Hindlimb muscle (tissue), 1 donor: Measurements from ENCODE around the gene DEDD2. TPM values are rescaled to one million over a fixed set of nuclear protein-coding genes. Genes with fewer than 3 reads are reported as not detected.
A peak's percentile ranks its signal among the peaks of the same experiment; 100 is the strongest.

Source experiments
- DNase-seq: peaks from one replicate; pipeline ENCODE4 v3.0.0-alpha.2; 2013
- polyA plus RNA-seq: library from polyadenylated mRNA; unstranded; fragments of 120-200 nt; gene quantifications from one replicate; pipeline ENCODE4 v1.2.1, GENCODE V29; 2013; ENCODE audit not compliant: insufficient read length

Gene DEDD2
- polyA plus RNA-seq, 1 donor: 16.6 TPM

DNA sequence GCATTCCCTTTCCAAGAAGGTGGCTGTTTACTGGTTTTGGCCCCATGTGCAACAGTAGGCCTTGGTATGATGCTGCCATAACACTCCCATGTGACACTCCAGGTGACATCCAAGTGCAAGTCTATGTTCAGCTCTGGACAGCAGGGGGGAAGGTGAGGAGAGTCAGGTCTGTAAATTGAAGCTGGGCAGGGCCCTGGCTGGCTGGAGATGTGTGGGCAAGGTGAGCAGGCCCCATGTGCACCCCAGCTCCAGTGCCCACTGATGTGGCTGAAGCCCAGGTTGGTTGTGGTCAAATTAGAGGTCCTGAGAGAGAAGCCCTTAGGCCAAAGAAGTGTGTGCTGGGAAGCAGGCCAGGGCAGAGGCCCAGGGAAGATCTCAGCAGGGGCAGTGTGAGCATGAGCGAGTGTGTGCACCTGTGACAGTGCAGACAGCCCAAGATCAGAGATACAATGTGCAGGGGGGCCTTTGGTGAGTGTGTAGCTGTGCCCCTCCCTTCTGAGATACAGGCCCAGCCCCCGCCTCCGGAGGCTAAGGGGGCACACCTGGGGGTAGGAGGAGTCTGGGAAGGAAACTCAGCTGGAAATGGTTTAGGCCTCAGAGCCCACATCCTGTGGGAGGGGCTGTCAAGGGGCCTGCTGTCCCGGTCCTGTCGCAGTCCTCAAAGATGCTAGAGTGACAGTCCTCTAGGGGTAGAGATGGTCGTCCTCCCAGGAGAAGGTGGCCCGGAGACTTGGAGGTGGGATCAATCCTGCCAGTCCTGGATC is 18.6 kb downstream of the DEDD2 start:
- DNase-seq: no peak

DNA sequence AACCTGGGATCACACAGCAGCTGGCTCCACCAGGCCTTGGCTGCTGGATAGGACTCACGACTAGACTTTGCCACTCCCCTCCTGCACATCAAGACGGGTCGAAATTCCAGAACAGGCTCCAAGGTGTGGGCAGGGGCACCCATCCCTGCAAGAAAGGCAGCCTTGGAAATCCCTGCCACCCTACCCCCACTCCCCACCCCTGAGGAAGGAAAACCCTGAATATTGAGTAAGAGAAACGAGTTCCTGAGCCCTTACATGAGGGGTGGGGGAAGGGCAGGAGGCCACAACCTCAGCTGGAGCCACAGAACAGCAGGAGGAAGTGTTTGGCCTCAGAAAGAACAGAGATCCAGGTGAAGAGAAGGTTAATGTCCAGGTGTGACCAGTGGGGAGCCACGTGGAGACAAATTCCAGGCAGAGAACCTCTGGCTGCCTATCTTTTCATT is 20.1 kb downstream of the DEDD2 start:
- DNase-seq: no peak

GRCh38 chr19:42196011-42197001 is 21.2 kb downstream of the DEDD2 start:
- no peak for DNase-seq

DNA sequence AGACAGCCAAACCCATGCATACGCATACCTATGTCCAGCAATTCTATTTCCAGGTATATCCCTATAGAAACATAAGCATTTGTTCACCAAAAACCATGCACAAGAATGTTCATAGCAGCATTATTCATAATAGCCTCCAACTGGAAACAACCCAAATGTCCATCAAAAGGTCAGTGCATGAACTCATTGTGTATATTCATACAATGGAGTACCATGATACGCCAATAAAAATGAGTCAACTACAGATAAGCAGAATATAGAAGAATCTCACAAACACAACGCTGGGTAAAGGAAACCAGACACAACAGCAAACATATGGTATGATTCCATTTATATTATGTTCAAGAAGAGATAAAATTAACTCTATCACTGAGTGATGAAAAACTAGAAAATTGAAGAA is 23.8 kb downstream of the DEDD2 start:
- no peak for DNase-seq

GRCh38 chr19:42193294-42193693 is 24.2 kb downstream of the DEDD2 start:
- DNase-seq: no peak

- DNase-seq: no peak
These were observed 25.6 kb downstream of the DEDD2 start for GRCh38 chr19:42191855-42192254.

GRCh38 chr19:42191330-42191729 is 26.1 kb downstream of the DEDD2 start:
- DNase-seq: no peak

DNA sequence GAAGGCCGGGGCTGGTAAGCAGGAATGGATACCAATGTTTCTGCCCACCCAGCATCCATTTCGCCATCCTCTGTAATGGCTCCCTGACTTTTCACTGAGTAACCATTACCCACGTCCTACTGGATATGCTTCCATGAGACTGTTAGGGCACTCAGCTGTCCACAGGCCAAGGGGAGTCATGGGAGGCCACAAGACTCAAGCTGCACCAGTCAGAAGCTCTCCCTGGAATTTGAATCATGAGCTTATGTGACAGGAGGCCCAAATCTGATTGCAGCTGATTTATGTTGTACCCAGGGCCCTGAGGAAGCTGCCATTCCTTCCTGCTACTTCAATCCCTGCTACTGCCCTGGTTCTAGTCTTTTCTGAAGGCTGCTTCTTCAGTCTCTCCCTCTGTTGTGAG is 28.3 kb downstream of the DEDD2 start:
- DNase-seq: no peak

- no peak for DNase-seq
These were observed 28.8 kb downstream of the DEDD2 start for GRCh38 chr19:42188665-42189064.

GRCh38 chr19:42185277-42185676 is 32.2 kb downstream of the DEDD2 start:
- no peak for DNase-seq

DNA sequence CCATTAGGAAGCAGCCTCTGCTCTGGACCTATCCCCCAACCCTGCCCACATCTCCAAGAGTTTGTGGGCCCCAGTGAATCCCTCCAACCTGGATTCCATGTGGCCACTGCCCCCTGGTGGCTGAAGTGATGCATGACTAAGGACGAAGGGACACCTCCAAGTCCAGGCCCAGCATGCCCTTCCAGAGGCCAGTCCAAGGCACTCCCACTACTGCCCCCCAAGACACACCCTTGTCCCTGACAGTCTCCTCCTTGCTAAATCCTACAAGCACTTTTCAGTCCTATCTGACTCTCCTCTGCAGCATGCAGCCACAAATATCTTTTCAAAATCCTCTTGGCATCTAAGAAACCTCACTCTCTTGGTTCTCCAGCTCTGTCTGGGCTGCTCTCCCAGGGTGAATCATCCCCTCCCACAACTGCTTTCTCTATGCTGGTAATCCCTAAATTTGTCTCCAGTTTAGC is 33.0 kb downstream of the DEDD2 start:
- peak; percentile 48 for DNase-seq

GRCh38 chr19:42178791-42179674 is 38.4 kb downstream of the DEDD2 start:
- no peak for DNase-seq

- no peak for DNase-seq
These were observed 39.8 kb downstream of the DEDD2 start for GRCh38 chr19:42177686-42178019.

- DNase-seq: peak; percentile 72
These were observed 40.3 kb downstream of the DEDD2 start for GRCh38 chr19:42176990-42177685.

DNA sequence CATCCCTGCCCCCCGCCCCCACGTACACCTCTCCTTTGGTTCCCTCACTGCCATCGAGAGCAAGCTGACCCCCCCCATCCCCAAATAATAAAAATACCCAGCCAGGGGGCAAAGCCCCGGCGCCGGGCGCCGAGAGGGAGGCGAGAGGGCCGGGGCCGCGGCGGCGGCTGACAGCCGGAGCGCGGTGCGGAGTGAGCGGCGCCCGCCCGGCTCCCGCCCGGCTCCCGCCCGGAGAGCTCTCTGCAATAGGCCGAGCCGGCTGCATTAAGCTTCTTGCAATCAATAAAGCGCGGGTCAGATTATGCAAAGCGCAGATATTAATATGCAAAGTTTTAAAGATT is 40.9 kb downstream of the DEDD2 start:
- DNase-seq: no peak

- DNase-seq: no peak
These were observed 41.4 kb downstream of the DEDD2 start for GRCh38 chr19:42175952-42176648.

DNA sequence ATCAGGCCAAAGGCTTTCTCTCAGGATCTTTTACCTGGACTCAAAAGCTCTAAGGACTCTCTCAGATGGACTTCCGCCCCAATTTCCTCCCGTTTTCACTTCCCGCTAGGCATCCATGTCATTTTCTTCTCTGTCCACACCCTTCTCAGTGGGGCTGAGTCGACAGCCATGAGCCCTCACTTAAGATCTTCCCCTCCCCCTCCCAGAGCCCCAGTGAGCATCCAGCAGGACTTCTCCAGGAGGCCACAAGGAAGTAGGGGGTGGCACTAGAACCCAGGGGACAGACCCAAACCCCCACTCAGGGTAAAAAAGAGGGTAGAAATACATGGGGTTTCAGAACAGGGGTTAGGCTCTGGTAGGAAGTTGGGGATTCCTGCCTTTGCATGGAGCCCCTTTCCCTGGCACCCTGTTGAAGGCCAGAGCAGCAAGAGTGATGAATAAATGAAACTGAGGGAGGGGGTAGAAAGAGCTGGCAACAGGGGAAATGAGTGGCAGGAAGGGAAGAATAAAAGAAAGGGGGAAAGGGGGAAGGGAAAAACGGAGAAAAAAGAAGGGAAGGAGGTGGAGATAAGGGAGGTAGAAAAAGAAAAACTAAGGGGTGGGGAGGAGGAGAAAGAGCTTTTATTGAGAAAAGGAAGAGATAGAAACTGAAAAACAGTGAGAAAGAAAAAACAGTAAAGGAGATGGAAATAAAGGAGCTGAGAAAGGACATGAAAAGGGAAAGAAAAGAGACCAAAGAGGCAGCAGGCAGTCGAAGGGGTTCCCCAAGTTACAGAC is 42.3 kb downstream of the DEDD2 start:
- DNase-seq: no peak

DNA sequence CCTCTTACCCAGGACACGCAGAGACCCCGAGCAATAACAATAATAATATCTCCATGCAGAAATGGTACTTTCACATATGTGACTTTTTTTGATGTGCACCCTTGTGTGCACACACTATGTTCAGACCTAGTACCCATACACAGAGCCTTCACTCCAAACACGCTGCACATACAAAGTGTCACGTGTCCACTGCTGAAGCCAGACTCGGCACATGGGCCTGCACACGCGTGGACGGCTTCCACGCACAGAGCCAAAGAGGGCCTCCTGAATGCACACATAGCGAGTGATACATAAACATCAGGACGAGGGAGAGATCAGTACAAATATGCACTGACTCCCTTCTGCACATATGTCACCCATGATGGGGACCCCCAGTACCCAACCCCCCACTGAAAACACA is 43.3 kb downstream of the DEDD2 start:
- DNase-seq: no peak

- DNase-seq: no peak
These were observed 43.8 kb downstream of the DEDD2 start for GRCh38 chr19:42173695-42174094.

- no peak for DNase-seq
These were observed 45.2 kb downstream of the DEDD2 start for GRCh38 chr19:42172261-42172660.

DNA sequence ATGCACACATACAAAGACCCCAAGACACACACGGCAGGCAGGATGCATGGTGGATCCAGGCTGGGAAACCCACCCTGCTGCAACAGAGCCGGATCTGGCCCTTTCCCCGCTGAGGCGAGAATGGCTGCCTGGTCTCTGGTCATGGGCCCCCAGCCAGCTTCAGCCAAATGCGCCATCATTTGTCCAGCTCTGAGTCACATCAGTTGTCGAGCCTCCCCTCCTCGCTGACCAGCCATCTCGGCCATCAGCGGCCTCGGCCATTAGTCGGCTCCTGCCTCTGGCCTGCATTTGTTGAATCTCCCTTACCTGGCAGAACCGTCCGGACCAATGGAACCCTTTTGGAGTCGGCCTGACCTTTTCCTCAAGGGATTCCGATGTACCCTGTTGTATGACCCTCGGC is 46.8 kb downstream of the DEDD2 start:
- DNase-seq: no peak
